Sigmoid colon (tissue), 7 donors: ENCODE results near the gene KLHL11. TPM values are rescaled to one million over a fixed set of nuclear protein-coding genes. Genes with fewer than 3 reads are reported as not detected.

Source experiments
- DNase-seq: peaks from one replicate; pipeline ENCODE4 v3.0.0-alpha.2; 2019
- H3K27ac ChIP-seq, 4 donors: fragments of 200-600 bp; sonication (generic); one replicate each; pipeline ENCODE4 v1.5.1; 2016 to 2019; ENCODE audit warnings: mild to moderate bottlenecking in 1 of 4
- H3K27me3 ChIP-seq, 3 donors: fragments of 200-600 bp; sonication (generic); one replicate each; pipeline ENCODE4 v1.5.1; 2019; ENCODE audit warnings: mild to moderate bottlenecking in 1 of 3
- H3K36me3 ChIP-seq, 4 donors: fragments of 200-600 bp; sonication (generic); one replicate each; pipeline ENCODE4 v1.5.1; 2016 to 2019
- H3K4me1 ChIP-seq, 4 donors: fragments of 200-600 bp; sonication (generic); one replicate each; pipeline ENCODE4 v1.5.1; 2017 to 2019
- H3K4me3 ChIP-seq, 4 donors: fragments of 200-600 bp; sonication (generic); one replicate each; pipeline ENCODE4 v1.5.1; 2017 to 2019; ENCODE audit warnings: mild to moderate bottlenecking in 2 of 4, moderate library complexity in 1 of 4
- H3K9me3 ChIP-seq, 4 donors: fragments of 200-600 bp in 3 of 4; sonication (generic) in 3 of 4; one replicate each; pipeline versions ENCODE4 v1.5.1 to v1.6.1; 2013 to 2019
- EP300 ChIP-seq, 4 donors: sonication (generic); formaldehyde crosslinking; IDR thresholded peaks; one replicate each; pipeline ENCODE4 v1.6.1; 2017; ENCODE audit warnings: antibody characterized with exemption in 4 of 4
- POLR2A ChIP-seq, 2 donors: fragments of 450-650 bp; IDR thresholded peaks; one replicate each; pipeline ENCODE4 v1.6.1; 2016; ENCODE audit warnings: antibody characterized with exemption in 2 of 2, mild to moderate bottlenecking in 2 of 2, moderate library complexity in 2 of 2
- POLR2AphosphoS5 ChIP-seq, 4 donors: sonication (generic); formaldehyde crosslinking; IDR thresholded peaks; one replicate each; pipeline ENCODE4 v1.6.1; 2017; ENCODE audit warnings: antibody characterized with exemption in 4 of 4
- WGBS, 2 donors: extraction: QIAGEN DNeasy Blood & Tissue Kit; methylation state at CpG; one replicate each; pipeline ENCODE4 v1.1.7; 2013; 5-methylcytosine and 5-hydroxymethylcytosine counted together
- intact Hi-C: fragments of 100-400 bp; cut with DNase I; formaldehyde crosslinking; loops from one replicate; pipeline ENCODE4 v1.15.1; 2023
- polyA plus RNA-seq, 3 donors: library from polyadenylated mRNA; stranded (reverse); fragments of 200-250 nt; gene quantifications; one replicate each; pipeline ENCODE4 v1.2.3, GENCODE V29; 2013
- small RNA-seq, 3 donors: library from RNA; depleted of rRNA; stranded (forward); fragments of <200 nt; gene quantifications; one replicate each; pipeline ENCODE3, GENCODE V24; 2016
- total RNA-seq, 4 donors: library from RNA; depleted of rRNA; stranded (reverse); fragments of >200 nt; gene quantifications; one replicate each; pipeline ENCODE4 v1.1.0, GENCODE V29; 2016
- TF ChIP-seq, protein P1 (sequence below), 4 experiments: fragments of 450-650 bp in 3 of 4; fragments of 200-600 bp in 1 of 4; IDR thresholded peaks; one replicate each; pipeline ENCODE4 v1.5.1; 2016 to 2019; ENCODE audit warnings: antibody characterized with exemption in 4 of 4, mild to moderate bottlenecking in 3 of 4, moderate library complexity in 2 of 4
- donor health status: healthy with polysubstance abuse.
- donor health status: Bipolar disorder and iron deficiency.
- donor health status: healthy.

Gene KLHL11
- total and polyA plus RNA-seq, 7 donors = 0.46 to 21.6 (median 17.1) TPM; not detected in 1

DNA sequence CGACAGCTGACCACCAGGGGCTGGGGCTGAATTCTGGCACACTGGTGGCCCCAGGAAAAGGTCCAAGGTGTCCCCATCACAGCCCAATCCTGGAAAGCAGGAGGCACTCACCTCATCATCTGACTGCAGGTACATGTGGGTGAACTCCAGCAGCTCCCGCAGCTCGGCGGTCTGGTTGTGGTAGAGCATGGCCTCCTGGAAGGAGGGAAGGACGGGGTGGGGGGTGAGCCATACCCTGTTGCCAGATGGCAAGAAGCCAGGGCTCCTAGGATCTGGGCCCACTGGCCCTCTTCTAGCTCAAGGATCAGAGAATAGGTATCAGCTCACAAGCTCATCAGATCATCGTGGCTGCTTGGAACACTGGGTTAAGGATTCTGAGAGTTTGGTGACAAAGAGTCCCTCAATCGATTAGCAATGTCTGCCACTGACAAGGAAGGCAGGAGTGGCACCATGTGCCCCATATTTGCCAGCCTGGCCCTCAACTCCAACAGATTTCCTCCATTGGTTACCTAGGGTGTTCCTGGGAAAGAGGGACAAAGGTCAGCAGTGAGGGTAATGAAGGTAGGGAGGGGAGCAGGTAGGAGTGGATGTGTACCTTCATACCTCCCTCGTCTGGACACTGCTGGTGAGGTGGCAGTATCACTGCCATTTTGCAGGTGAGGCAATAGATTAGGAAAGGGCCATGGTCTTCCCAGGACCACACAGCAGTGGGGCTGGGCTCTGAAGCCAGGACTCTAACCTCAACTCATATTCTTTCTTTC lies 58.4 kb downstream of the KLHL11 start:
- Histone ChIP-seq H3K27ac (no peak overlapping the region), H3K27me3 (no peaks in the 10 kb centered on the region), H3K4me3 (no peak overlapping the region), H3K9me3 (no peaks in the 10 kb centered on the region), H3K4me1 (peaks cover 0 to 22% (median 21%) of the 10 kb centered on the region in 4 donors), H3K36me3 (no peaks in the 10 kb centered on the region)
- intact Hi-C loops = no loop called here
- DNase-seq = no peak
- TF ChIP-seq POLR2AphosphoS5 (IDR thresholded peaks at IDR 0.05) (no peak), EP300 (IDR thresholded peaks at IDR 0.05) (no peak), POLR2A (IDR thresholded peaks at IDR 0.05) (no peak)
- TF ChIP-seq, protein P1, sequence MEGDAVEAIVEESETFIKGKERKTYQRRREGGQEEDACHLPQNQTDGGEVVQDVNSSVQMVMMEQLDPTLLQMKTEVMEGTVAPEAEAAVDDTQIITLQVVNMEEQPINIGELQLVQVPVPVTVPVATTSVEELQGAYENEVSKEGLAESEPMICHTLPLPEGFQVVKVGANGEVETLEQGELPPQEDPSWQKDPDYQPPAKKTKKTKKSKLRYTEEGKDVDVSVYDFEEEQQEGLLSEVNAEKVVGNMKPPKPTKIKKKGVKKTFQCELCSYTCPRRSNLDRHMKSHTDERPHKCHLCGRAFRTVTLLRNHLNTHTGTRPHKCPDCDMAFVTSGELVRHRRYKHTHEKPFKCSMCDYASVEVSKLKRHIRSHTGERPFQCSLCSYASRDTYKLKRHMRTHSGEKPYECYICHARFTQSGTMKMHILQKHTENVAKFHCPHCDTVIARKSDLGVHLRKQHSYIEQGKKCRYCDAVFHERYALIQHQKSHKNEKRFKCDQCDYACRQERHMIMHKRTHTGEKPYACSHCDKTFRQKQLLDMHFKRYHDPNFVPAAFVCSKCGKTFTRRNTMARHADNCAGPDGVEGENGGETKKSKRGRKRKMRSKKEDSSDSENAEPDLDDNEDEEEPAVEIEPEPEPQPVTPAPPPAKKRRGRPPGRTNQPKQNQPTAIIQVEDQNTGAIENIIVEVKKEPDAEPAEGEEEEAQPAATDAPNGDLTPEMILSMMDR (IDR thresholded peaks at IDR 0.05) = no peak
- 72 to 90% methylated on average over 8 of the region's 8 CpGs for WGBS, 2 donors

Small RNA genes within 50 kb of the gene (small RNA-seq; reads per million reads assigned to genes)
- gene AC125257.2 = 0 reads per million in 3 donors

Other genes starting within 250 kb of the KLHL11 start
- gene KRT17, start 240.8 kb downstream of the KLHL11 start, total RNA-seq = 1 to 10 TPM in 2 of 4 donors, not detected in 2; 1.2 to 5.3 TPM
- under 1 TPM in 1 of 3 donors, not detected in 2; 0.17 TPM for gene KRT17, start 240.8 kb downstream of the KLHL11 start, polyA plus RNA-seq
- gene EIF1, start 176.5 kb downstream of the KLHL11 start, total RNA-seq = 100 to 1,000 TPM; 246 to 572 (median 430) TPM
- gene EIF1, start 176.5 kb downstream of the KLHL11 start, polyA plus RNA-seq = 100 to 1,000 TPM; 384 to 515 (median 507) TPM
- gene GAST, start 153.1 kb downstream of the KLHL11 start, total RNA-seq = not detected
- gene GAST, start 153.1 kb downstream of the KLHL11 start, polyA plus RNA-seq = not detected
- 1 to 10 TPM in 3 of 4 donors, under 1 TPM in 1; 0.71 to 4.3 (median 2.5) TPM for gene HAP1, start 130.8 kb downstream of the KLHL11 start, total RNA-seq
- gene HAP1, start 130.8 kb downstream of the KLHL11 start, polyA plus RNA-seq = under 1 TPM; under 0.01 to 0.47 (median 0.23) TPM
- 10 to 100 TPM; 22.2 to 40.3 (median 31.2) TPM for gene JUP, start 78.7 kb downstream of the KLHL11 start, total RNA-seq
- gene JUP, start 78.7 kb downstream of the KLHL11 start, polyA plus RNA-seq = 100 to 1,000 TPM; 231 to 494 (median 236) TPM
- 10 to 100 TPM in 3 of 4 donors, 1 to 10 TPM in 1; 9.9 to 12.3 (median 11.3) TPM for gene P3H4, start 53.5 kb downstream of the KLHL11 start, total RNA-seq
- 1 to 10 TPM; 3.0 to 6.4 (median 4.9) TPM for gene P3H4, start 53.5 kb downstream of the KLHL11 start, polyA plus RNA-seq
- gene FKBP10, start 52.4 kb downstream of the KLHL11 start, total RNA-seq = 10 to 100 TPM; 34.2 to 71.2 (median 39.5) TPM
- 10 to 100 TPM in 1 of 3 donors, 1 to 10 TPM in 2; 5.5 to 18.4 (median 9.0) TPM for gene FKBP10, start 52.4 kb downstream of the KLHL11 start, polyA plus RNA-seq
- 100 to 1,000 TPM in 1 of 4 donors, 10 to 100 TPM in 3; 58.5 to 104 (median 69.2) TPM for gene NT5C3B, start 29.2 kb downstream of the KLHL11 start, total RNA-seq
- gene NT5C3B, start 29.2 kb downstream of the KLHL11 start, polyA plus RNA-seq = 10 to 100 TPM; 19.4 to 42.6 (median 33.9) TPM
- 1 to 10 TPM in 3 of 4 donors, under 1 TPM in 1; 0.95 to 3.9 (median 1.5) TPM for gene KLHL10, start 27.6 kb downstream of the KLHL11 start, total RNA-seq
- under 1 TPM in 1 of 3 donors, not detected in 2; 0.04 TPM for gene KLHL10, start 27.6 kb downstream of the KLHL11 start, polyA plus RNA-seq
- gene ACLY, start 53.5 kb upstream of the KLHL11 start, total RNA-seq = 10 to 100 TPM; 41.0 to 56.2 (median 44.7) TPM
- gene ACLY, start 53.5 kb upstream of the KLHL11 start, polyA plus RNA-seq = 10 to 100 TPM; 27.0 to 55.1 (median 33.3) TPM
- 1 to 10 TPM; 1.4 to 2.2 (median 1.6) TPM for gene ODAD4, start 65.2 kb upstream of the KLHL11 start, total RNA-seq
- under 1 TPM in 1 of 3 donors, not detected in 2; 0.41 TPM for gene ODAD4, start 65.2 kb upstream of the KLHL11 start, polyA plus RNA-seq
- 10 to 100 TPM; 52.0 to 71.3 (median 65.2) TPM for gene CNP, start 101.4 kb upstream of the KLHL11 start, total RNA-seq
- 10 to 100 TPM; 24.0 to 48.0 (median 25.2) TPM for gene CNP, start 101.4 kb upstream of the KLHL11 start, polyA plus RNA-seq
- 10 to 100 TPM; 46.7 to 57.1 (median 49.6) TPM for gene DNAJC7, start 152.0 kb upstream of the KLHL11 start, total RNA-seq
- 10 to 100 TPM; 90.1 to 91.6 (median 90.1) TPM for gene DNAJC7, start 152.0 kb upstream of the KLHL11 start, polyA plus RNA-seq
- gene NKIRAS2, start 154.7 kb upstream of the KLHL11 start, total RNA-seq = 10 to 100 TPM; 28.5 to 35.4 (median 30.8) TPM
- 10 to 100 TPM; 32.6 to 34.8 (median 34.2) TPM for gene NKIRAS2, start 154.7 kb upstream of the KLHL11 start, polyA plus RNA-seq
- under 1 TPM; 0.27 to 0.71 (median 0.39) TPM for gene C17orf113, start 185.2 kb upstream of the KLHL11 start, total RNA-seq
- gene C17orf113, start 185.2 kb upstream of the KLHL11 start, polyA plus RNA-seq = under 1 TPM; 0.23 to 0.66 (median 0.60) TPM
- gene ZNF385C, start 233.1 kb upstream of the KLHL11 start, total RNA-seq = under 1 TPM in 1 of 4 donors, not detected in 3; 0.33 TPM
- under 1 TPM in 2 of 3 donors, not detected in 1; 0.42 to 0.60 TPM for gene ZNF385C, start 233.1 kb upstream of the KLHL11 start, polyA plus RNA-seq
- 10 to 100 TPM in 3 of 4 donors, 1 to 10 TPM in 1; 8.9 to 16.3 (median 14.6) TPM for gene DHX58, start 247.3 kb upstream of the KLHL11 start, total RNA-seq
- 10 to 100 TPM in 1 of 3 donors, 1 to 10 TPM in 2; 4.4 to 19.0 (median 6.6) TPM for gene DHX58, start 247.3 kb upstream of the KLHL11 start, polyA plus RNA-seq